ENCODE data around the gene PGAP2.
"Not testable (repeated sequence)": the region's sequence is repeated elsewhere in the genome, so short reads cannot be mapped to it uniquely, and the experiment has no call there.

PGAP2 gene

GRCh38 chr11:3807909-3808860 lies at the start of gene PGAP2:
Gene PGAP2, plus strand, starts transcription at chr11:3808560. Its CDS starts 2,700 bp downstream, at chr11:3811260.
- Histone ChIP-seq H3K4me1 (ENCODE audit: control insufficient read depth, insufficient read depth, low read length) (no peaks in the 10 kb centered on the region), H3K36me3 (ENCODE audit: control insufficient read depth, insufficient read depth, low read length) (0 out of 2 replicates have a peak, but pooled peaks cover 2% of the 10 kb centered on the region), H3K27me3 (ENCODE audit: control insufficient read depth, insufficient read depth, low read length) (no peaks in the 10 kb centered on the region), H3K4me3 (ENCODE audit: low read length) (peak within 1 kb of the TSS; percentile 73; the same call in 1 of the 2 replicates), H3K27ac (ENCODE audit: low read length) (no peak within 1 kb of the TSS), H3K9me3 (ENCODE audit: control insufficient read depth, insufficient read depth, low read length) (no peaks in the 10 kb centered on the region)
- DNase-seq (ENCODE audit: low read depth, low spot score) = no peak
- WGBS (ENCODE audit: insufficient coverage, insufficient read length) = no CpG with 5 or more reads among the region's 55 CpGs

GRCh38 chr11:3764266-3764665 lies 44.1 kb upstream of the PGAP2 start:
- no peaks in the 10 kb centered on the region for H3K9me3 ChIP-seq (ENCODE audit: control insufficient read depth, insufficient read depth, low read length)
- H3K4me1 ChIP-seq (ENCODE audit: control insufficient read depth, insufficient read depth, low read length) = no peaks in the 10 kb centered on the region
- H3K27ac ChIP-seq (ENCODE audit: low read length) = no peak overlapping the region
- WGBS (ENCODE audit: insufficient coverage, insufficient read length) = no CpG with 5 or more reads among the region's 4 CpGs
- no peaks in the 10 kb centered on the region for H3K27me3 ChIP-seq (ENCODE audit: control insufficient read depth, insufficient read depth, low read length)
- peaks cover 16% of the 10 kb centered on the region; the same call in 1 of the 2 replicates for H3K36me3 ChIP-seq (ENCODE audit: control insufficient read depth, insufficient read depth, low read length)
- DNase-seq (ENCODE audit: low read depth, low spot score) = no peak
- no peak overlapping the region for H3K4me3 ChIP-seq (ENCODE audit: low read length)

GRCh38 chr11:3766836-3767235 lies 41.5 kb upstream of the PGAP2 start:
- H3K27me3 ChIP-seq (ENCODE audit: control insufficient read depth, insufficient read depth, low read length); H3K9me3 ChIP-seq (ENCODE audit: control insufficient read depth, insufficient read depth, low read length); H3K4me3 ChIP-seq (ENCODE audit: low read length); DNase-seq (ENCODE audit: low read depth, low spot score); H3K27ac ChIP-seq (ENCODE audit: low read length); H3K4me1 ChIP-seq (ENCODE audit: control insufficient read depth, insufficient read depth, low read length): not testable (repeated sequence)
- peaks cover 23% of the 10 kb centered on the region; the same call in 1 of the 2 replicates for H3K36me3 ChIP-seq (ENCODE audit: control insufficient read depth, insufficient read depth, low read length)
- no CpG with 5 or more reads among the region's 9 CpGs for WGBS (ENCODE audit: insufficient coverage, insufficient read length)

- H3K9me3 ChIP-seq (ENCODE audit: control insufficient read depth, insufficient read depth, low read length) = no peaks in the 10 kb centered on the region
- no peaks in the 10 kb centered on the region for H3K27me3 ChIP-seq (ENCODE audit: control insufficient read depth, insufficient read depth, low read length)
- peaks cover 26% of the 10 kb centered on the region; the same call in 1 of the 2 replicates for H3K36me3 ChIP-seq (ENCODE audit: control insufficient read depth, insufficient read depth, low read length)
- no peak overlapping the region for H3K27ac ChIP-seq (ENCODE audit: low read length)
- WGBS (ENCODE audit: insufficient coverage, insufficient read length) = 100% methylated on average over 1 of the region's 3 CpGs
- H3K4me1 ChIP-seq (ENCODE audit: control insufficient read depth, insufficient read depth, low read length) = no peaks in the 10 kb centered on the region
- H3K4me3 ChIP-seq (ENCODE audit: low read length) = no peak overlapping the region
- DNase-seq (ENCODE audit: low read depth, low spot score) = no peak
Observed at GRCh38 chr11:3767536-3767935, 40.8 kb upstream of the PGAP2 start.

GRCh38 chr11:3773180-3773579 lies 35.2 kb upstream of the PGAP2 start:
- no peaks in the 10 kb centered on the region for H3K9me3 ChIP-seq (ENCODE audit: control insufficient read depth, insufficient read depth, low read length)
- no peaks in the 10 kb centered on the region for H3K27me3 ChIP-seq (ENCODE audit: control insufficient read depth, insufficient read depth, low read length)
- H3K36me3 ChIP-seq (ENCODE audit: control insufficient read depth, insufficient read depth, low read length) = peaks cover 23% of the 10 kb centered on the region; the same call in 1 of the 2 replicates
- no peak overlapping the region for H3K27ac ChIP-seq (ENCODE audit: low read length)
- no peak overlapping the region for H3K4me3 ChIP-seq (ENCODE audit: low read length)
- no peaks in the 10 kb centered on the region for H3K4me1 ChIP-seq (ENCODE audit: control insufficient read depth, insufficient read depth, low read length)
- DNase-seq (ENCODE audit: low read depth, low spot score) = no peak
- WGBS (ENCODE audit: insufficient coverage, insufficient read length) = no CpG with 5 or more reads among the region's 4 CpGs

DNA sequence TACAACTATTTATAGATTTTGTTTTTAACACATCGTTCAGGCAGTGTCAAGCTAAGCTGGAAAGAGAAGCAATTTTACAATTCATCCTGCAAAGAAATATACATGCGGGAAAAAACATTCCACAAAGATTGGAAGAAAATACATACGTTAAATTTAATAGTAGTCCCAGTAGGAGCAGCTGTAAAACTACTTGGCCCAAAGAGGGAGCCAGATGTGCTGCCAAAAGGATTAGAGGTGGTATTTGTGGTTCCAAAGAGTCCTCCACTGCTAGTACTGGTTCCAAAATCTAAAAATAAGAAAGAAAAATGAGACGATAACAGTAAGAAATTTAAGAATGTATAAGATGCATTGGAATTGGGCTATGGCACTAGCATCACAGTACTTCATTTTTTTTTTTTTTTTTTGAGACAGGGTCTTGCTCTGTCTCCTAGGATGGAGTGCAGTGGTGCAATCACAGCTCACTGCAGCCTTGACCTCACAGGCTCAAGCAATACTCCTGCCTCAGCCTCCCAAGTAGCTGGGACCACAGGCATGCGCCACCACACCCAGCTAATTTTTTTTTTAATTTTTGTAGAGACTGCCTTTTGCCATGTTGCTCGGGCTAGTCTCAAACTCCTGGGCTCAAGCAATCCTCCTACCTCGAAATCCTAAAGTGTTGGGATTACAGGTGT lies 32.5 kb upstream of the PGAP2 start:
- peaks cover 23% of the 10 kb centered on the region for H3K36me3 ChIP-seq (ENCODE audit: control insufficient read depth, insufficient read depth, low read length)
- no peaks in the 10 kb centered on the region for H3K4me1 ChIP-seq (ENCODE audit: control insufficient read depth, insufficient read depth, low read length)
- DNase-seq (ENCODE audit: low read depth, low spot score) = no peak
- H3K27me3 ChIP-seq (ENCODE audit: control insufficient read depth, insufficient read depth, low read length) = no peaks in the 10 kb centered on the region
- no peak overlapping the region for H3K4me3 ChIP-seq (ENCODE audit: low read length)
- H3K27ac ChIP-seq (ENCODE audit: low read length) = no peak overlapping the region
- no CpG with 5 or more reads among the region's 7 CpGs for WGBS (ENCODE audit: insufficient coverage, insufficient read length)
- H3K9me3 ChIP-seq (ENCODE audit: control insufficient read depth, insufficient read depth, low read length) = no peaks in the 10 kb centered on the region

- WGBS (ENCODE audit: insufficient coverage, insufficient read length) = no CpG with 5 or more reads among the region's 2 CpGs
- no peaks in the 10 kb centered on the region for H3K27me3 ChIP-seq (ENCODE audit: control insufficient read depth, insufficient read depth, low read length)
- H3K27ac ChIP-seq (ENCODE audit: low read length) = no peak overlapping the region
- H3K36me3 ChIP-seq (ENCODE audit: control insufficient read depth, insufficient read depth, low read length) = peaks cover 11% of the 10 kb centered on the region
- H3K4me3 ChIP-seq (ENCODE audit: low read length) = no peak overlapping the region
- H3K4me1 ChIP-seq (ENCODE audit: control insufficient read depth, insufficient read depth, low read length) = no peaks in the 10 kb centered on the region
- no peak for DNase-seq (ENCODE audit: low read depth, low spot score)
- no peaks in the 10 kb centered on the region for H3K9me3 ChIP-seq (ENCODE audit: control insufficient read depth, insufficient read depth, low read length)
Observed at GRCh38 chr11:3781423-3781822, 26.9 kb upstream of the PGAP2 start.

DNA sequence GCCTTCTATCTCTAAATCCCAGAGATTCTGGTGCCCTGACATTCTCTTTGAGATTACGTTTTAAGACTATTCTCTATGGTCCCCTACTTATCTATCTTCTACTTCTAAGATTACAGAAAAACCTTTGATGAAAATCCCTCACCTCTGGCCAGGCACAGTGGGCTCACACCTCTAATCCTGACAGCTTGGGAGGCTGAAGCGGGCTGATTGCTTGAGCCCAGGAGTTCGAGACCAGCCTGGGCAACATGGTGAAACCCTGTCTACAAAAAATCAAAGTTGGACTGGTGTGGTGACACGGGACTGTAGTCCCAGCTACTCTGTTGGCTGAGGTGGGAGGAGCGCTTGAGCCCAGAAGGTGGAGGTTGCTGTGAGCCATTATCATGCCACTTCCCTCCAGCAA lies 25.4 kb upstream of the PGAP2 start:
- no CpG with 5 or more reads among the region's 5 CpGs for WGBS (ENCODE audit: insufficient coverage, insufficient read length)
- no peak overlapping the region for H3K27ac ChIP-seq (ENCODE audit: low read length)
- peaks cover 11% of the 10 kb centered on the region for H3K36me3 ChIP-seq (ENCODE audit: control insufficient read depth, insufficient read depth, low read length)
- DNase-seq (ENCODE audit: low read depth, low spot score) = no peak
- H3K9me3 ChIP-seq (ENCODE audit: control insufficient read depth, insufficient read depth, low read length) = no peaks in the 10 kb centered on the region
- no peaks in the 10 kb centered on the region for H3K27me3 ChIP-seq (ENCODE audit: control insufficient read depth, insufficient read depth, low read length)
- no peaks in the 10 kb centered on the region for H3K4me1 ChIP-seq (ENCODE audit: control insufficient read depth, insufficient read depth, low read length)
- H3K4me3 ChIP-seq (ENCODE audit: low read length) = no peak overlapping the region

DNA sequence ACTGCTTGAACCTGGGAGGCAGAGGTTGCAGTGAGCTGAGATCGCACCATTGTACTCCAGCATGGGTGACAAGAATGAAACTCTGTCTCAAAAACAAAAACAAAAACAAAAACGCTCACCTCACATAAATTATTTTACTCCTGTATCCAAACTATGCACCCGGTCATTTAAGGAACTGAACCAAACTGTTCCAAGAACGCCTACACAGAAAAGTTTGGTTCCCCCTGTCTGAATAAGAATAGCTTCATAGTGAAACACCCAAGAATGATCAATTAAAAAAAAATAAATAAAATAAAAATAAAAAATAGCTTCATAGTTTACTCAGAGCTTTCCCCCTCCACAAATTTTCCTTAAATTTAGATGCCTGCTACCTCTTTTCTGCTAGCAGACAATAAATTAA lies 24.7 kb upstream of the PGAP2 start:
- DNase-seq (ENCODE audit: low read depth, low spot score) = no peak
- H3K27ac ChIP-seq (ENCODE audit: low read length) = no peak overlapping the region
- H3K4me1 ChIP-seq (ENCODE audit: control insufficient read depth, insufficient read depth, low read length) = no peaks in the 10 kb centered on the region
- WGBS (ENCODE audit: insufficient coverage, insufficient read length) = 100% methylated on average over 2 of the region's 4 CpGs
- H3K36me3 ChIP-seq (ENCODE audit: control insufficient read depth, insufficient read depth, low read length) = peaks cover 6% of the 10 kb centered on the region
- H3K27me3 ChIP-seq (ENCODE audit: control insufficient read depth, insufficient read depth, low read length) = no peaks in the 10 kb centered on the region
- no peaks in the 10 kb centered on the region for H3K9me3 ChIP-seq (ENCODE audit: control insufficient read depth, insufficient read depth, low read length)
- H3K4me3 ChIP-seq (ENCODE audit: low read length) = no peak overlapping the region

DNA sequence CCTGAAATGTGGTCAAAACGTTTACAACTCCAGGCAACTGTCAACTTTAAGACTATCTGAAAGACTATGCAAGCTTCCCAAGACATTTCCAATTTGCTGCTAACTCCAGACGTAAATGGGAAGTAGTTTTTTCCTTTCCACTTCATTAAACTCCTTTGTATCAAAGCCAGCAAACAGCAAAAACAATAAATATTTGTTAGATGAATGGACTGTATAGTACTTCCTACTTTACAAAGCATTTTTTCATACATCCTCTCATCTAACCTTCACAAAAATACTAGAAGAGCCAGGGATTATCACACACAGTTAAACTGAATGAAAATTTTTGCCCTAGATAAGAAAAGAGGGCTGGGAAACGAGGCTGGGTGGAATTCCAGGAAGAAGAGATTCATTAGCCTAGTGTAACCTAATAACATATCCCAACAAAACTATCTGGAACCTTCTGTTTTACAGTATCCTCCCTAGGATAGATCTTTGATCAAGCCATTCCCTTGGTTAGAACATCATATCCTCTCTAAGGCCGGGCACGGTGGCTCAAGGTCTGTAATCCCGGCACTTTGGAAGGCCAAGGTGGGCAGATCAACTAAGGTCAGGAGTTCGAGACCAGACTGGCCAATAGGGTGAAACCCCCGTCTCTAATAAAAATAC lies 21.5 kb upstream of the PGAP2 start:
- WGBS (ENCODE audit: insufficient coverage, insufficient read length) = no CpG with 5 or more reads among the region's 8 CpGs
- DNase-seq (ENCODE audit: low read depth, low spot score) = no peak
- Histone ChIP-seq H3K4me1 (ENCODE audit: control insufficient read depth, insufficient read depth, low read length) (no peaks in the 10 kb centered on the region), H3K36me3 (ENCODE audit: control insufficient read depth, insufficient read depth, low read length) (peaks cover 5% of the 10 kb centered on the region; the same call in 1 of the 2 replicates), H3K27me3 (ENCODE audit: control insufficient read depth, insufficient read depth, low read length) (no peaks in the 10 kb centered on the region), H3K9me3 (ENCODE audit: control insufficient read depth, insufficient read depth, low read length) (no peaks in the 10 kb centered on the region), H3K4me3 (ENCODE audit: low read length) (no peak overlapping the region), H3K27ac (ENCODE audit: low read length) (no peak overlapping the region)
